ENCODE results near the gene RRP36. TPM values are rescaled to one million over a fixed set of nuclear protein-coding genes. Genes with fewer than 3 reads are reported as not detected.

The RRP36 gene
- total RNA-seq, 1 donor from 2014 or later = 93.3 TPM

- Histone ChIP-seq H3K4me3 (no peak overlapping the region), H3K36me3 (no peaks in the 10 kb centered on the region), H3K27me3 (no peaks in the 10 kb centered on the region), H3K4me2 (no peak overlapping the region), H2AFZ (replicated peaks) (no peak overlapping the region), H3K27ac (no peak overlapping the region), H3F3A (ENCODE audit: low read depth) (peaks cover 34% of the 10 kb centered on the region), H3K9me3 (ENCODE audit: low read depth) (no peaks in the 10 kb centered on the region), H3K79me2 (ENCODE audit: low read depth) (peaks cover 62% of the 10 kb centered on the region), H3K4me1 (peaks cover 13% of the 10 kb centered on the region), H3K9ac (no peak overlapping the region), H4K20me1 (ENCODE audit: low read depth) (peaks cover 11% of the 10 kb centered on the region)
- Mint-ChIP-seq H3K4me1 (peaks cover 16% of the 10 kb centered on the region), H3K4me3 (no peak overlapping the region), H3K27ac (no peak overlapping the region), H3K9me3 (no peaks in the 10 kb centered on the region), H3K36me3 (peaks cover 5% of the 10 kb centered on the region), H3K27me3 (ENCODE audit: insufficient read depth, low read depth) (peaks cover 7% of the 10 kb centered on the region)
- DNase-seq (ENCODE audit: low spot score) = no peak
- TF ChIP-seq EZH2 (IDR thresholded peaks at IDR 0.05) = no peak
- no peak for TF ChIP-seq CTCF (IDR thresholded peaks at IDR 0.05)
- TF ChIP-seq EZH2phosphoT487 (IDR thresholded peaks at IDR 0.05) = no peak
Measured at GRCh38 chr6:43019152-43019551, 2.3 kb upstream of the RRP36 start.

- H3F3A ChIP-seq (ENCODE audit: low read depth) = peaks cover 31% of the 10 kb centered on the region
- H3K9ac ChIP-seq = no peak overlapping the region
- H3K4me3 Mint-ChIP-seq = peak overlapping the region; percentile 81
- H3K79me2 ChIP-seq (ENCODE audit: low read depth) = peaks cover 63% of the 10 kb centered on the region
- H3K9me3 ChIP-seq (ENCODE audit: low read depth) = no peaks in the 10 kb centered on the region
- no peak for TF ChIP-seq EZH2 (IDR thresholded peaks at IDR 0.05)
- TF ChIP-seq CTCF (IDR thresholded peaks at IDR 0.05) = no peak
- H3K4me1 ChIP-seq = peaks cover 11% of the 10 kb centered on the region
- H3K36me3 Mint-ChIP-seq = peaks cover 8% of the 10 kb centered on the region
- no peaks in the 10 kb centered on the region for H3K36me3 ChIP-seq
- H3K9me3 Mint-ChIP-seq = no peaks in the 10 kb centered on the region
- H3K27me3 ChIP-seq = no peaks in the 10 kb centered on the region
- peaks cover 7% of the 10 kb centered on the region for H3K27me3 Mint-ChIP-seq (ENCODE audit: insufficient read depth, low read depth)
- H3K4me3 ChIP-seq = no peak overlapping the region
- H2AFZ ChIP-seq (replicated peaks) = no peak overlapping the region
- peaks cover 8% of the 10 kb centered on the region for H3K4me1 Mint-ChIP-seq
- H3K4me2 ChIP-seq = peak overlapping the region; percentile 84
- no peak overlapping the region for H3K27ac Mint-ChIP-seq
- H4K20me1 ChIP-seq (ENCODE audit: low read depth) = peaks cover 11% of the 10 kb centered on the region
- H3K27ac ChIP-seq = no peak overlapping the region
- DNase-seq (ENCODE audit: low spot score) = no peak
Measured at GRCh38 chr6:43020052-43020705, 1.2 kb upstream of the RRP36 start.

- peak overlapping the region; percentile 45 for H2AFZ ChIP-seq (replicated peaks)
- peaks cover 10% of the 10 kb centered on the region for H4K20me1 ChIP-seq (ENCODE audit: low read depth)
- H3K4me3 ChIP-seq = peak overlapping the region; percentile 91
- no peaks in the 10 kb centered on the region for H3K36me3 ChIP-seq
- H3K27me3 Mint-ChIP-seq (ENCODE audit: insufficient read depth, low read depth) = peaks cover 7% of the 10 kb centered on the region
- no peaks in the 10 kb centered on the region for H3K9me3 ChIP-seq (ENCODE audit: low read depth)
- peaks cover 8% of the 10 kb centered on the region for H3K4me1 Mint-ChIP-seq
- DNase-seq (ENCODE audit: low spot score) = peak; percentile 50
- H3K9me3 Mint-ChIP-seq = no peaks in the 10 kb centered on the region
- peak overlapping the region; percentile 84 for H3K4me2 ChIP-seq
- peaks cover 9% of the 10 kb centered on the region for H3K4me1 ChIP-seq
- peak overlapping the region; percentile 99 for H3K4me3 Mint-ChIP-seq
- H3K79me2 ChIP-seq (ENCODE audit: low read depth) = peaks cover 56% of the 10 kb centered on the region
- H3K27ac ChIP-seq = peak overlapping the region; percentile 20
- H3K36me3 Mint-ChIP-seq = peaks cover 8% of the 10 kb centered on the region
- peaks cover 31% of the 10 kb centered on the region for H3F3A ChIP-seq (ENCODE audit: low read depth)
- H3K9ac ChIP-seq = peak overlapping the region; percentile 76
- no peak overlapping the region for H3K27ac Mint-ChIP-seq
- no peaks in the 10 kb centered on the region for H3K27me3 ChIP-seq
- TF ChIP-seq EZH2phosphoT487 (IDR thresholded peaks at IDR 0.05) (no peak), EZH2 (IDR thresholded peaks at IDR 0.05) (no peak), CTCF (IDR thresholded peaks at IDR 0.05) (no peak)
Measured at GRCh38 chr6:43020847-43021246, 576 bp upstream of the RRP36 start.

Data from neural progenitor cell (in vitro differentiated cells).